Natural killer cell (primary cell): ENCODE results near the gene ALCAM. TPM values are rescaled to one million over a fixed set of nuclear protein-coding genes. Genes with fewer than 3 reads are reported as not detected.

Source experiments
- ATAC-seq, 3 donors: fragments of 150-1000 bp in 2 of 3; fragments of 200-7000 bp in 1 of 3; cut with Tn5 transposase; 1 replicate in 1 of 3; 2 replicates in 2 of 3; pipeline ENCODE4 v1.10.0; 2021; ENCODE audit warnings: mild to moderate bottlenecking in 2 of 3, moderate library complexity in 2 of 3
- DNase-seq, 2 donors: peaks; one replicate each; pipeline versions ENCODE4 v3.0.0 to v3.0.0-alpha.2; 2013 to 2021; ENCODE audit warnings: mixed read lengths in 1 of 2
- H3K27ac ChIP-seq: one replicate; pipeline ENCODE4 v1.5.1; 2013; ENCODE audit warnings: mild to moderate bottlenecking, low read length
- H3K27me3 ChIP-seq: one replicate; pipeline ENCODE4 v1.6.1; 2013; ENCODE audit warnings: low read length; ENCODE audit not compliant: control insufficient read depth, insufficient read depth
- H3K36me3 ChIP-seq: one replicate; pipeline ENCODE4 v1.6.1; 2013; ENCODE audit warnings: low read length; ENCODE audit not compliant: control insufficient read depth, insufficient read depth
- H3K4me1 ChIP-seq: one replicate; pipeline ENCODE4 v1.6.1; 2013; ENCODE audit warnings: low read length; ENCODE audit not compliant: control insufficient read depth, insufficient read depth
- H3K4me3 ChIP-seq: one replicate; pipeline ENCODE4 v1.5.1; 2013; ENCODE audit warnings: low read length
- H3K9me3 ChIP-seq: one replicate; pipeline ENCODE4 v1.6.1; 2013; ENCODE audit warnings: low read length; ENCODE audit not compliant: control insufficient read depth, insufficient read depth
- H3K27ac Mint-ChIP-seq, 2 donors: one replicate each; pipeline ENCODE4 v1.8.0; 2022; ENCODE audit warnings: mild to moderate bottlenecking in 2 of 2, mixed read lengths in 2 of 2, moderate library complexity in 1 of 2
- H3K27me3 Mint-ChIP-seq, 2 donors: one replicate each; pipeline ENCODE4 v1.8.0; 2022; ENCODE audit warnings: low read depth in 2 of 2, mixed read lengths in 2 of 2
- H3K36me3 Mint-ChIP-seq: one replicate; pipeline ENCODE4 v1.8.0; 2022; ENCODE audit warnings: mixed read lengths
- H3K4me1 Mint-ChIP-seq, 2 donors: one replicate each; pipeline ENCODE4 v1.8.0; 2022; ENCODE audit warnings: mixed read lengths in 2 of 2
- H3K4me3 Mint-ChIP-seq: one replicate; pipeline ENCODE4 v1.8.0; 2022; ENCODE audit warnings: mild to moderate bottlenecking, moderate library complexity, mixed read lengths
- H3K9me3 Mint-ChIP-seq, 2 donors: one replicate each; pipeline ENCODE4 v1.8.0; 2022; ENCODE audit warnings: mixed read lengths in 2 of 2
- CTCF ChIP-seq: fragments of 200-600 bp; IDR thresholded peaks from one replicate; pipeline ENCODE4 v1.8.0; 2022; ENCODE audit warnings: antibody characterized with exemption
- WGBS: methylation state at CpG from one replicate; pipeline ENCODE4 v1.1.7; 2013; ENCODE audit warnings: missing lambda C conversion rate; ENCODE audit not compliant: insufficient coverage; 5-methylcytosine and 5-hydroxymethylcytosine counted together
- intact Hi-C: fragments of 100-400 bp; cut with micrococcal nuclease; formaldehyde crosslinking; loops from one replicate; pipeline ENCODE4 v1.14.2; 2022
- total RNA-seq, 4 donors: library from RNA; stranded (reverse); fragments of 120-200 nt in 1 of 4; gene quantifications; one replicate each; pipeline versions ENCODE4 v1.2.3 to v1.2.4, GENCODE V29; 2013 to 2022

ALCAM gene
- total RNA-seq, 3 donors from 2014 or later (not counting 1 experiment from before 2014, with no cell fraction given): 1.5 to 3.0 (median 1.5) TPM

GRCh38 chr3:105458518-105459215, 92.0 kb downstream of the ALCAM start:
- no peaks in the 10 kb centered on the region for H3K27me3 Mint-ChIP-seq
- no peak overlapping the region for H3K27ac Mint-ChIP-seq
- 91% methylated on average over 3 of the region's 3 CpGs for WGBS

GRCh38 chr3:105459566-105460290, 93.0 kb downstream of the ALCAM start:
- H3K4me3 Mint-ChIP-seq: no peak overlapping the region
- TF ChIP-seq CTCF: no peak
- ATAC-seq (no peak), DNase-seq (no peak)
- H3K36me3 Mint-ChIP-seq: no peaks in the 10 kb centered on the region
- no peak overlapping the region for H3K27ac Mint-ChIP-seq
- H3K4me1 ChIP-seq: no peaks in the 10 kb centered on the region
- H3K36me3 ChIP-seq: no peaks in the 10 kb centered on the region
- peaks cover 0 to under 1% of the 10 kb centered on the region in 2 donors for H3K9me3 Mint-ChIP-seq
- no peaks in the 10 kb centered on the region for H3K27me3 Mint-ChIP-seq
- WGBS: 100% methylated on average over 1 of the region's 3 CpGs
- H3K9me3 ChIP-seq: no peaks in the 10 kb centered on the region
- H3K27me3 ChIP-seq: no peaks in the 10 kb centered on the region
- no peaks in the 10 kb centered on the region for H3K4me1 Mint-ChIP-seq
- H3K27ac ChIP-seq: no peak overlapping the region
- intact Hi-C loops: no loop called here
- H3K4me3 ChIP-seq: no peak overlapping the region

More at GRCh38 chr3:105458518-105459215, 92.0 kb downstream of the ALCAM start:
- no peak overlapping the region for H3K4me3 Mint-ChIP-seq
- H3K4me1 Mint-ChIP-seq: no peaks in the 10 kb centered on the region
- Histone ChIP-seq H3K36me3 (no peaks in the 10 kb centered on the region), H3K27ac (no peak overlapping the region), H3K4me3 (no peak overlapping the region), H3K4me1 (no peaks in the 10 kb centered on the region), H3K27me3 (no peaks in the 10 kb centered on the region), H3K9me3 (no peaks in the 10 kb centered on the region)
- H3K9me3 Mint-ChIP-seq: no peaks in the 10 kb centered on the region
- no peak for TF ChIP-seq CTCF
- intact Hi-C loops: no loop called here
- ATAC-seq (no peak), DNase-seq (no peak)
- no peaks in the 10 kb centered on the region for H3K36me3 Mint-ChIP-seq

- no peaks in the 10 kb centered on the region for H3K4me1 ChIP-seq
- no peak for TF ChIP-seq CTCF
- H3K27ac ChIP-seq: no peak overlapping the region
- Mint-ChIP-seq H3K27me3 (no peaks in the 10 kb centered on the region), H3K9me3 (peaks cover 3 to 4% of the 10 kb centered on the region in 2 donors), H3K4me3 (no peak overlapping the region), H3K4me1 (no peaks in the 10 kb centered on the region), H3K27ac (no peak overlapping the region), H3K36me3 (no peaks in the 10 kb centered on the region)
- H3K4me3 ChIP-seq: no peak overlapping the region
- DNase-seq (no peak), ATAC-seq (no peak)
- no peaks in the 10 kb centered on the region for H3K36me3 ChIP-seq
- WGBS: 50% methylated on average over 1 of the region's 1 CpG
- H3K27me3 ChIP-seq: no peaks in the 10 kb centered on the region
- H3K9me3 ChIP-seq: no peaks in the 10 kb centered on the region
- intact Hi-C loops: no loop called here
Measured at GRCh38 chr3:105463620-105464019, 96.9 kb downstream of the ALCAM start.
